ENCODE results near the gene TMEM38A. TPM values are rescaled to one million over a fixed set of nuclear protein-coding genes. Genes with fewer than 3 reads are reported as not detected.
"Not testable (repeated sequence)": the region's sequence is repeated elsewhere in the genome, so short reads cannot be mapped to it uniquely, and the experiment has no call there.

TMEM38A gene
- total RNA-seq, 1 donor from 2014 or later = 0.75 TPM

GRCh38 chr19:16650821-16651220 lies 10.1 kb upstream of the TMEM38A start:
- H3K4me1 ChIP-seq = no peaks in the 10 kb centered on the region
- intact Hi-C loops (cut with DNase I) = no loop called here
- H3K9me3 ChIP-seq = no peaks in the 10 kb centered on the region
- no peak for DNase-seq (ENCODE audit: low spot score in 2 of 2)
- no peaks in the 10 kb centered on the region for H3K27me3 ChIP-seq
- no peak overlapping the region for H3K4me3 ChIP-seq
- H3K27ac ChIP-seq = no peak overlapping the region
- H3K36me3 ChIP-seq = peaks cover 58 to 83% of the 10 kb centered on the region in 2 donors
- TF ChIP-seq CTCF (IDR thresholded peaks at IDR 0.05) = no peak

- H3K4me1 ChIP-seq; DNase-seq (ENCODE audit: low spot score in 2 of 2); H3K27me3 ChIP-seq; H3K4me3 ChIP-seq; intact Hi-C loops (cut with DNase I); H3K9me3 ChIP-seq; H3K27ac ChIP-seq: not testable (repeated sequence)
- peaks cover 57 to 81% of the 10 kb centered on the region in 2 donors for H3K36me3 ChIP-seq
These were observed 9.3 kb upstream of the TMEM38A start for GRCh38 chr19:16651421-16652188.

- Histone ChIP-seq H3K36me3 (peaks cover 65 to 74% of the 10 kb centered on the region in 2 donors), H3K27ac (no peak overlapping the region), H3K27me3 (no peaks in the 10 kb centered on the region), H3K4me1 (no peaks in the 10 kb centered on the region), H3K9me3 (no peaks in the 10 kb centered on the region), H3K4me3 (no peak overlapping the region)
- DNase-seq (ENCODE audit: low spot score in 2 of 2) = no peak
- no peak for TF ChIP-seq CTCF (IDR thresholded peaks at IDR 0.05)
- intact Hi-C loops (cut with DNase I) = no loop called here
These were observed 8.1 kb upstream of the TMEM38A start for GRCh38 chr19:16652854-16653253.

GRCh38 chr19:16654140-16654539 lies 6.8 kb upstream of the TMEM38A start:
- H3K27me3 ChIP-seq = no peaks in the 10 kb centered on the region
- no peaks in the 10 kb centered on the region for H3K9me3 ChIP-seq
- peaks cover 62 to 68% of the 10 kb centered on the region in 2 donors for H3K36me3 ChIP-seq
- DNase-seq (ENCODE audit: low spot score in 2 of 2) = no peak
- intact Hi-C loops (cut with DNase I) = no loop called here
- peaks cover 3 to 9% of the 10 kb centered on the region in 2 donors for H3K4me1 ChIP-seq
- H3K4me3 ChIP-seq = no peak overlapping the region
- no peak overlapping the region for H3K27ac ChIP-seq
- no peak for TF ChIP-seq CTCF (IDR thresholded peaks at IDR 0.05)

- H3K36me3 ChIP-seq = peaks cover 62 to 65% of the 10 kb centered on the region in 2 donors
These were observed 6.3 kb upstream of the TMEM38A start for GRCh38 chr19:16654627-16655026.

More at GRCh38 chr19:16654627-16655026, 6.3 kb upstream of the TMEM38A start:
- DNase-seq (ENCODE audit: low spot score in 2 of 2) = no peak
- intact Hi-C loops (cut with DNase I) = no loop called here
- H3K4me1 ChIP-seq = peaks cover 6 to 13% of the 10 kb centered on the region in 2 donors
- no peak overlapping the region for H3K4me3 ChIP-seq
- H3K27ac ChIP-seq = no peak overlapping the region
- no peaks in the 10 kb centered on the region for H3K27me3 ChIP-seq
- no peak for TF ChIP-seq CTCF (IDR thresholded peaks at IDR 0.05)
- no peaks in the 10 kb centered on the region for H3K9me3 ChIP-seq
